Mucosa of stomach (tissue), 1 donor: Measurements from ENCODE around the gene MAN1B1.

ENCODE experiments used
- H3K27me3 ChIP-seq: one replicate; pipeline ENCODE4 v1.7.0; 2013; ENCODE audit warnings: mild to moderate bottlenecking, low read length; ENCODE audit not compliant: control insufficient read depth, insufficient read depth
- H3K36me3 ChIP-seq: one replicate; pipeline ENCODE4 v1.7.0; 2013; ENCODE audit warnings: low read length; ENCODE audit not compliant: control insufficient read depth, insufficient read depth
- H3K4me1 ChIP-seq: one replicate; pipeline ENCODE4 v1.7.0; 2013; ENCODE audit warnings: mild to moderate bottlenecking, low read length; ENCODE audit not compliant: control insufficient read depth, insufficient read depth
- H3K4me3 ChIP-seq: one replicate; pipeline ENCODE4 v1.7.0; 2013; ENCODE audit warnings: low read length
- H3K9ac ChIP-seq: one replicate; pipeline ENCODE4 v1.7.0; 2013; ENCODE audit warnings: mild to moderate bottlenecking, low read length, moderate library complexity
- H3K9me3 ChIP-seq: one replicate; pipeline ENCODE4 v1.7.0; 2013; ENCODE audit warnings: mild to moderate bottlenecking, low read length, moderate library complexity; ENCODE audit not compliant: control insufficient read depth
- donor health status: Pancreatic carcinoma.

MAN1B1 gene

DNA sequence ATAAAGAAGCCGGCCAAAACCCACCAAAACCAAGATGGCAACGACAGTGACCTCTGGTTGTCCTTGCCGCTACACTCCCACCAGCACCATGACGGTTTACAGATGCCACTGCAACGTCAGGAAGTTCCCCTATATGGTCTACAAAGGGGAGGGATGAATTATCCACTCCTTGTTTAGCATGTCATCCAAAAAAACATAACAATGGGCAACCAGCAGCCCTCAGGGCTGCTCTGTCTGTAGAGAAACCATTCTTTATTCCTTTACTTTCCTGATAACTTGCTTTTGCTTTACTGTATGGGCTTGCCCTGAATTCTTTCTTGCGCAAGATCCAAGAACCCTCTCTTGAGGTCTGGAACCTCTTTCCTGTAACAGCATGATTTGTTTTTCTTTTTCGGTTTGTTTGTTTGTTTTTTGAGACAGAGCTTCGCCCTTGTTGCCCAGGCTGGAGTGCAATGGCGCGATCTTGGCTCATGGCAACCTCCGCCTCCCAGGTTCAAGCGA is 11.5 kb upstream of the MAN1B1 start:
- Histone ChIP-seq H3K4me3 (no peak overlapping the region), H3K27me3 (no peaks in the 10 kb centered on the region), H3K9ac (no peak overlapping the region), H3K36me3 (no peaks in the 10 kb centered on the region), H3K4me1 (peaks cover 42% of the 10 kb centered on the region), H3K9me3 (no peaks in the 10 kb centered on the region)

DNA sequence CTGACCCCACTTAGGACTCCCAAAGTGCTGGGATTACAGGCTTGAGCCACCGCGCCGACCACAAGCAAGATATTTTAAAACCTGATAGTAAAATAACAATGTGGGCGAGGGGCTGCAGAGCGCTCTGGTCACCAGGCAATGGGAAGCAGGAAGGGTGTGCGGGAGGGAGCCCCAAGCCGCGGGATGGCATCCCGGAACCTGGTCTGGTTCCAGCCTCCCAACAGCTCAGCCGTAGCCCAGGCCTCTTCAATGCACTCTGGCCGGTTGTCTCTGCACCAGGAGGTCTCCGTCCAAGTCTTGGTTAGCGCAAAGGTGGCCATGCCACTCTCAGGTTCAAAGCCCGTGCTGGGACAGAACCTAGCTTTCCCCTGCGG is 10.2 kb upstream of the MAN1B1 start:
- no peaks in the 10 kb centered on the region for H3K27me3 ChIP-seq
- no peaks in the 10 kb centered on the region for H3K36me3 ChIP-seq
- peaks cover 33% of the 10 kb centered on the region for H3K4me1 ChIP-seq
- H3K9ac ChIP-seq, result peak overlapping the region; percentile 12
- no peak overlapping the region for H3K4me3 ChIP-seq
- H3K9me3 ChIP-seq, result no peaks in the 10 kb centered on the region

DNA sequence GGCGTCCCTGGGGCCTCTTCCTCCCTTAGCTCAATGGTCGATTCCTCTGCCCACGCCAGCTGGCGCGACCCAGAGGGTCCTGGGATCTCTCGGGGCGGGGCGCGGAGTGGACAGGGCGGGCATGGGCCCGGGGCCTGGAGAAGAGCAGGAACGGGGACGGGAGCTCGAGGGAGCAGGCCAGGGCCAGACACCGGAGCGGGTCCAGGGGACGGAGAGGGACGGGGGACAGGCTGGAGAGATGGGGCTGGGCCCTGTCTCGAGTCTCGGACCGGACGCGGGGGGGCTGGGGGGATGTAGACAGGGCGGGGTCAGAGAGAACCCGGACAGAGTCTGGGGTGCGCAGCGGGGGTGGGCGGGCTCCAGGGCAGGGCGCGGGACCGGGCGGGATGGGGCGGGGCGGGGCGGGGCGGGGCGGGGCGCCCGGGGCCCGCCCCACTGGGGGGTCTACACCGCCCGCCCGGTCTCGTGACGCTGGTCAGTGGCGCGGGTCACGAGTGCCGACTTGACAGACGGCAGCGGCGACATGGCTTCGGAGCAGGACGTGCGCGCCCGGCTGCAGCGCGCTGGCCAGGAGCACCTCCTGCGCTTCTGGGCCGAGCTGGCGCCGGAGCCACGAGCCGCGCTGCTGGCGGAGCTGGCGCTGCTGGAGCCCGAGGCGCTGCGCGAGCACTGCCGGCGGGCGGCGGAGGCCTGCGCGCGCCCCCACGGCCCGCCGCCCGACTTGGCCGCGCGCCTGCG is 9.6 kb upstream of the MAN1B1 start, which contains the start of gene UAP1L1:
Gene UAP1L1 (plus strand): TSS at position 508 of the 738 bp plus-strand sequence. CDS start 16 bp downstream, at position 524.
- Histone ChIP-seq H3K4me1 (peaks cover 33% of the 10 kb centered on the region), H3K9ac (peak within 1 kb of the TSS; percentile 34), H3K4me3 (no peak within 1 kb of the TSS), H3K9me3 (no peaks in the 10 kb centered on the region), H3K36me3 (no peaks in the 10 kb centered on the region), H3K27me3 (no peaks in the 10 kb centered on the region)

DNA sequence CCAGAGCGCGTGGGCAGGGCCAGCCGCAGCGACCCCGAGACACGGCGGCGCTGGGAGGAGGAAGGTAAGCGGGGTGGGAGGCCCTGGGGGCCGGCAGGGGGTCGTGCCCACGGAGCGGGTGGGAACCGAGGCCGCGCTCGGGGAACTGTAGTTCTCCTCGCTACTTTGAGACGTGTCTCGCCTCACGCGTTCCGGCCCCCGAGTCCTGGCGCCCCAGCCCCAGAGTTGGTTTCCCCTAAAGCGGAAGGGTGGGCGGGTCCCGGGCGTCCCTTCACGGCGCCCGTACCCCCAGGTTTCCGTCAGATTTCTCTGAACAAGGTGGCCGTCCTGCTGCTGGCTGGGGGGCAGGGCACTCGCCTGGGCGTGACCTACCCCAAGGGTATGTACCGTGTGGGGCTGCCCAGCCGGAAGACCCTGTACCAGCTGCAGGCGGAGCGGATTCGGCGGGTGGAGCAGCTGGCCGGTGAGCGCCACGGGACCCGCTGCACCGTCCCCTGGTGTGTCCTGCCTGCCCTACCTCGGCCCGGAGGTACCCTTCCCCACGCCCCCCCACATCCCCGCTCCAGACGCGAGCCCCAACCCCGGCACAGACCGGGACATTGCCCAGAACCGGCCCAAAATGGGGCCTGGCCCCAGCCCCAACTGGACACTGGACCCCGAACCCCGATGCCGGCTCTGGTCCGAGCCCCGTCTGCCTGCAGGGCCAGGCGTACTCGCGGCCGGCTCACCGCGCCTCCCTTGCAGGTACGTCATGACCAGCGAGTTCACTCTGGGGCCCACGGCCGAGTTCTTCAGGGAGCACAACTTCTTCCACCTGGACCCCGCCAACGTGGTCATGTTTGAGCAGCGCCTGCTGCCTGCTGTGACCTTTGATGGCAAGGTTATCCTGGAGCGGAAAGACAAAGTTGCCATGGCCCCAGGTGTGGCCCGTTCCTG is 8.8 kb upstream of the MAN1B1 start:
- Histone ChIP-seq H3K27me3 (no peaks in the 10 kb centered on the region), H3K9ac (peak overlapping the region; percentile 34), H3K4me1 (peaks cover 34% of the 10 kb centered on the region), H3K9me3 (no peaks in the 10 kb centered on the region), H3K36me3 (no peaks in the 10 kb centered on the region), H3K4me3 (no peak overlapping the region)

DNA sequence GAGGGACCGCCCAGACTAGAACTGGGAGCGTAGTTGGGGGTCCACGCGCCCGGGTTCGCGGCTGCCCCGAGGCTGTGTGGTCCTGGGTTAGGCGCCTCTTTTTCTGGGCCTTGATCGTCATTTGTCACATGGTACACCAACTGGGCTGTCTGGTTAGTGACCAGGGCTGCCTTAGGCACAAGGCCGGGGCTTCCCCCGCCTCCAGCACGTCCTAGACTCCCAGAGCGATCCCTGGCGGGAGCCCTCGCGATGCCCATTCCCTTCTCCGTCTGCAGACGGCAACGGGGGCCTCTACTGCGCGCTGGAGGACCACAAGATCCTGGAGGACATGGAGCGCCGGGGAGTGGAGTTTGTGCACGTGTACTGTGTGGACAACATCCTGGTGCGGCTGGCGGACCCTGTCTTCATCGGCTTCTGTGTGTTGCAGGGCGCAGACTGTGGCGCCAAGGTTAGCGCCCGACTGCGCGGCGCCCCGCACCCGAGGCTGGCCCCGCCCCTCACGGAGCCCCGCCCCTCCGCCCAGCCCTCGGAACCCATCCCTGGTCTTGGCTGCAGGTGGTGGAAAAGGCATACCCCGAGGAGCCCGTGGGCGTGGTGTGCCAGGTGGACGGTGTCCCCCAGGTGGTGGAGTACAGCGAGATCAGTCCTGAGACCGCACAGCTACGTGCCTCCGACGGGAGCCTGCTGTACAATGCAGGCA is 7.9 kb upstream of the MAN1B1 start:
- H3K9ac ChIP-seq, result no peak overlapping the region
- H3K4me1 ChIP-seq, result peaks cover 40% of the 10 kb centered on the region
- H3K9me3 ChIP-seq, result no peaks in the 10 kb centered on the region
- H3K27me3 ChIP-seq, result no peaks in the 10 kb centered on the region
- H3K36me3 ChIP-seq, result no peaks in the 10 kb centered on the region
- H3K4me3 ChIP-seq, result no peak overlapping the region

DNA sequence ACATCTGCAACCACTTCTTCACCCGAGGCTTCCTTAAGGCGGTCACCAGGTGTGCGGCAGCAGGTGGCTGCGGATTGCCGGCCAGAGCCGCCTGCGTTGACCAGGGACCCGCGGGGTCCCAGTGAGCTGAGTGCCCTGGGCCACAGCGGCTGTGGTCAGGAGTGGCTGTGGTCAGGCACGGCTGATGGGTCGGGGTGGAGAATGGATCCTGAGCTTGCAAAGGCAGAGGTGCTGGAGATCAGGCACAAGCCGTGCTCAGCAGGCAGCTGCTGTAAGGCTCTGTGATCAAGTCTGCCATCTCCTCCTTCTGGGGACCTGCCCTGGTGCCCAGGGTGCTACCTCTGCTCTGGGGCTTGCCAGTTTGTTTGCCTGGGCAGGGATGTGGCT is 7.4 kb upstream of the MAN1B1 start:
- Histone ChIP-seq H3K9me3 (no peaks in the 10 kb centered on the region), H3K4me3 (no peak overlapping the region), H3K4me1 (peaks cover 41% of the 10 kb centered on the region), H3K27me3 (no peaks in the 10 kb centered on the region), H3K9ac (no peak overlapping the region), H3K36me3 (no peaks in the 10 kb centered on the region)

DNA sequence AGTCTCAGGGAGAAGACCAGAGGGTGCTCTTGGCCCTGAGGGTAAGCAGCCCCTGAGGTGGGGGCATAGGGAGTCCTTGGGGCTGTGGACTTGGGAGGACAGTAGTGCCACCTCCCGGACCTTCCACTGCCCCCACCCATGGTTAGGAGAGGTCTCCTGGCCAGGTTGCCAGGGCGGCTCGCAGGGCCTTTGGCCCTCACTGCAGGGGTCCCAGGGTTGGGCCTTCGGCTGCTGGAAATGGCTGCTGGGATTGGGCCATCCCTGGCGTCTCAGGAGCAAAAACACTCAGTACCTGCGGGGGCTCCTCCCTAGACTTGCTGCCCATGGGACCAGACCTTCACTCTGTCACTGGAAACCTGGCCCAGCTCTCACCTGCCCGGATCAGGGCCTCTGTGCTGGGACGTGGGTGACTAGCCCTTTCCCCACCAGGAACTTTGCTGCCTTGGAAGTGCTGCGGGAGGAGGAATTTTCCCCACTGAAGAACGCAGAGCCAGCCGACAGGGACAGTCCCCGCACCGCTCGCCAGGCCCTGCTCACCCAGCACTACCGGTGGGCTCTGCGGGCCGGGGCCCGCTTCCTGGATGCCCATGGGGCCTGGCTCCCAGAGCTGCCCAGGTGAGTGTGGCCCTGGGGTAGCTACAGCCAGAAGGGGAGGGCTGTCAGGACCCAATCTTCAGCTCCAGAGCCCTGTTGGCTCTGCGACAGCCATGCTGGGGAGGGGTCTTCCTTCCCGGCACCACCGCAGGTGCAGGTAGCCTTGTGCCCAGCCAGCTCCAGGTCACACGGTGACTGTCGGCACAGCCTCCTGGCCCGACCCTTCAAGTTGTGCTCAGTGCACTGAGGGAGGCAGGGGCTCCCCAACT is 6.3 kb upstream of the MAN1B1 start:
- Histone ChIP-seq H3K9me3 (no peaks in the 10 kb centered on the region), H3K4me3 (no peak overlapping the region), H3K9ac (no peak overlapping the region), H3K27me3 (no peaks in the 10 kb centered on the region), H3K4me1 (peaks cover 45% of the 10 kb centered on the region), H3K36me3 (no peaks in the 10 kb centered on the region)

DNA sequence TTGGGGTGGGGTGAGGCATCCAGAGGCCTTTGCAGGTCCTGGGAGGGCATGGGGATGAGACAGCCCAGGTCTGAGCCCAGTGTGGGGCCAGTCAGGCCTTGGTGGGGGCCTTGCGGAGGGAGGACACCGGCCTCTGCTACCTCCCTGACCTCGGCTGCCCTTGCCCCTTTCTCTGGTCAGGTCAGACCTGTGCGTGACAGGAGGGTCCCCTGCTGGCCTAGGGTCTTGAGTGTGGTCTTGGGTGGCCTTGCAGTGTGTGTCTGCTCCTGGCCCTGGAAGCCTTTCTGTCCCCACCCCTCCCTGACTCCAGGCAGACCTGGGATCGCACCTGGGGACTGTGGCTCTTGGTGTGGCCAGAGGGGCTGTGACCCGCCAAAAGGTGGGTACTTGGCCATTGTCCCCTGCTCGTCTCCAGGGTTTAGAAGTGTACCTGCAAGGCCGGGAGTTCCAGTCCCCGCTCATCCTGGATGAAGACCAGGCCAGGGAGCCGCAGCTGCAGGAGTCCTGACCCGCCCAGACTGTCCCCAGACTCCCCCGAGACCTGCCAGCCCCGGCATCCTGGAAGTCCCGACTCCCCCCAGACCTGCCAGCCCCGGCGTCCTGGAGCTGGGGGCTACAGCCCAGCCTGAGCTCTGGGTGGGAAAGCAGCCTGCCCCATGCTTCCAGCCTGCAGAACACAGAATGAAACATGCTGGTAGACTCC is 4.4 kb upstream of the MAN1B1 start:
- Histone ChIP-seq H3K9me3 (no peaks in the 10 kb centered on the region), H3K9ac (no peak overlapping the region), H3K36me3 (no peaks in the 10 kb centered on the region), H3K27me3 (no peaks in the 10 kb centered on the region), H3K4me1 (peaks cover 48% of the 10 kb centered on the region), H3K4me3 (no peak overlapping the region)

DNA sequence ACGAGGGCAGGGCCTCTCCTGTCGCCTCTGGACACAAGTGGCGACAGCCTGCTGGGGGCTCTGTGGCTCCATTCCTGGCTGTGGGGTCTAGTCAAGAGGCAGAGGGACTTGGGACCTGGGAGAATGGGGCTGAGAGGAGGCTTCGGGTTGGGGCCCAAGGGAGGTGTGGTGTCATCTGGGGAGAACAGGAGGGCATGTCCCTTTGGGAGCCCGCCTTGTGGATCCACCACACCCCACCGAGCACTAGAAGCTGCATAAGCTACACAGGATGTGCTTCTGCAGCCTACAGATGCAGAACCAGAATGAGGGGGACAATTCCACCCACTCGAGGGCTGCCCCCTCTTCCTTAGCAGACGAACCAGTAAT is 3.9 kb upstream of the MAN1B1 start:
- Histone ChIP-seq H3K27me3 (no peaks in the 10 kb centered on the region), H3K9ac (no peak overlapping the region), H3K4me3 (no peak overlapping the region), H3K9me3 (no peaks in the 10 kb centered on the region), H3K4me1 (peaks cover 46% of the 10 kb centered on the region), H3K36me3 (no peaks in the 10 kb centered on the region)

DNA sequence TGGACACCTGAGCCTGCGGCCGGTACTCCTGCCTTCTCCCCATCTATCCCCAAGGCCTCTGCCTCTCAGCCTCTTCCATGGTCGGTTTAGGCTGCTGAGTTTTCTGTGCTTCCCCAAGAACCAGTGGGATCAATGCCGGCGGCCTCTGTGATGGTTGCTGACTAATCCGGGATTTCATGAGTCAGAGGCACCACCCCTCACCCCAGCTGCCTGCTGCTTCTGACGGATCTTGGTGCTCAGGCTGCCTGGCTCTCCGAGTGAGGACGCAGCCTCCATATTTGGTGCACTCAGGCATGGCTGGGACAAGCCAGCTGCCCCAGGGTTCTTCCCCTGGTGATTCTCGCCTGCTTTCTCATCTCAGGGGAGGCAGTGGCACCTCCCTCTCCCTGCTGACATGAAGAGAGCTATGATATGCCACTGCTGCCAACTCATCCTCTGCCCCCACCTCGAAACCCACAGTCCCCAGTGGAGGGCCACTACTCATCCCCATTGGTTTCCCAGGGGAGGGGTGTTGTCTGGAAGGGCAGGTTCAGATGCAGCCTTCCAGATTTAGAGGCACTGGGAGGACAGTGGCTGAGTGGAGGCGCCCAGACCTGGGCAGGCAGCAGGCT is 3.3 kb upstream of the MAN1B1 start:
- Histone ChIP-seq H3K27me3 (no peaks in the 10 kb centered on the region), H3K4me3 (no peak overlapping the region), H3K9me3 (no peaks in the 10 kb centered on the region), H3K36me3 (no peaks in the 10 kb centered on the region), H3K4me1 (peaks cover 41% of the 10 kb centered on the region), H3K9ac (peak overlapping the region; percentile 1)
